HG03378 (cell line): ENCODE measurements around the gene ERN2.

Experiments used
- ATAC-seq: cut with Tn5 transposase; IDR thresholded peaks from one replicate; pipeline ENCODE4 v1.9.1; 2021; ENCODE audit warnings: mild to moderate bottlenecking, moderate library complexity; ENCODE audit not compliant: unreplicated experiment

Gene ERN2

DNA sequence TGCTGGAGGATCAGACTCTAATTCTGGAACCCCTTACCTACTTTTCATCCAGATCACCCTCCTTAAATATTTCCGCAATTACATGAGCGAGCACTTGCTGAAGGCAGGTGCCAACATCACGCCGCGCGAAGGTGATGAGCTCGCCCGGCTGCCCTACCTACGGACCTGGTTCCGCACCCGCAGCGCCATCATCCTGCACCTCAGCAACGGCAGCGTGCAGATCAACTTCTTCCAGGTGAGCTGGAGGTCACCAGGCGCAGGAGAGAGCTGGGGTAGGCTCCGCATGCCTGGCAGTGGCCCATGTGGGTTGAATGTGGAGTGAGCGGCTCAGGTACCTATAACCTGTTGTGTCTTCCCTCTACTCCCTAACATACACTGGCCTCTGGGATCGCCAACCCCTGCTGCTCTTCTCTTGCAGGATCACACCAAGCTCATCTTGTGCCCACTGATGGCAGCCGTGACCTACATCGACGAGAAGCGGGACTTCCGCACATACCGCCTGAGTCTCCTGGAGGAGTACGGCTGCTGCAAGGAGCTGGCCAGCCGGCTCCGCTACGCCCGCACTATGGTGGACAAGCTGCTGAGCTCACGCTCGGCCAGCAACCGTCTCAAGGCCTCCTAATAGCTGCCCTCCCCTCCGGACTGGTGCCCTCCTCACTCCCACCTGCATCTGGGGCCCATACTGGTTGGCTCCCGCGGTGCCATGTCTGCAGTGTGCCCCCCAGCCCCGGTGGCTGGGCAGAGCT, 23.4 kb downstream of the ERN2 start:
- no peak for ATAC-seq

DNA sequence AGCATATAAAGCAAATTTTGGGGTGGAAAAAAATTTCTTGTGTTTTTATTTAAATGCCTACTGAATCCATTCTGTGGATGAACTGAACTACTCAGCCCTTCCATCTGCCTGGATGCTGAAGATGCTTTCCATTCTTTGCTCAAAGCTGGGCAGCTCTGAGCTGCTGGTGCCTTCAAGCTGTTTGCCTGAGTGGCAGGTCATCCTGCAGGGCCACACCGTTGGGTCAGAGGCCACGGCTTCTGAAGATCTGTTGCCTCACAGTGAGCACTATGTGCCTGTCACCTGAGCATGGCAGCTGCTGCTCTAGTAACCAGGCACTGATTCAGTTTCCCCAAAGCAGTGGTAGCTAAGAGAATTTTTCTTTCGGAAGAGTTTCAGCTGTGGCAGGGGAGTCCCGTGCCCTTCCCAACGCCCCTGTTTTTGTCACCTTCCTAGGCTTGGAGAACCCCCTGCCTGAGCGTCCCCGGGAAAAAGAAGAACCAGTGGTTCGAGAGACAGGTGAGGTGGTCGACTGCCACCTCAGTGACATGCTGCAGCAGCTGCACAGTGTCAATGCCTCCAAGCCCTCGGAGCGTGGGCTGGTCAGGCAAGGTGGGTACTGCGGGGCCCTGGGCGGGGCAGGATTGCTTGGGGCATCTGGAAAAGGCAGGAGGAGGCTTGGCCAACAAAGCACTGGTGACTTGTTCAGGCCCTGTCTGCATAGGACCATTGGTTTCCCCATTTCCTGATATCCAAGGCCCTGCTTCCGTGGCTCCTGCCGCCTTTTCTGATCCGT, 25.8 kb downstream of the ERN2 start:
- ATAC-seq, result no peak

DNA sequence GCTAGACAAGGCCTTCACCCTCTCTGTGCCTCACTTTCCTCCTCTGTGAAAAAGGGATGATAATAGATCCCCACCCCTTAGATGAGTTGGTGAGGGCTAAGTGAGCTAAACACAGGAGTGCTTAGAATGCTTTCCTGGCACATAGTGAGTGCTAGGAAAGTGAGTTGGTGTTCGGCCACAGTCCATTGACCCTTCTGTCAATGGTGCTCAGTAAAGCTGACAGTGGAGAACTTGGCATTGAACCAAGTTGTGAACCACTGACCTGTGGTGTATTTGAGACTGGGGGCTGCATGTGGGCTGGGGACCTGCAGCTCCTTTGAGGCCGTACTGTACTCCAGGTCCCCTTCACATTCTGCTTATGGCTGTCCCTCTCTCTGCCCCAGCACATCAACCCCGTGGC, 29.5 kb downstream of the ERN2 start:
- no peak for ATAC-seq

- ATAC-seq, result no peak
Observed at GRCh38 chr16:23682181-23682580, 30.8 kb downstream of the ERN2 start.

DNA sequence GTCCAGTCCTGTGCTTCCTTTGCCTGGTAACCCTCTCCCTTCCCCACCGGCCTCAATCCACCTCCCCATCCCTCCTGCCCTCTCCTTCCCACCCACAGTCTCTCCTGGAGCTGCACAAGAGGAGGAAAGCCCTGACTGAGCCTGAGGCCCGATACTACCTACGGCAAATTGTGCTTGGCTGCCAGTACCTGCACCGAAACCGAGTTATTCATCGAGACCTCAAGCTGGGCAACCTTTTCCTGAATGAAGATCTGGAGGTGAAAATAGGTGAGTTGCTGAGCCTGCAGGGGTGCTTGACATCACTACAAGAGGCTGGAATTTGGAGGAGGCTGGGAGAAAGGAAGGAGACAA, 33.1 kb downstream of the ERN2 start:
- no peak for ATAC-seq

- no peak for ATAC-seq
Observed at GRCh38 chr16:23679274-23679985, 33.6 kb downstream of the ERN2 start.

DNA sequence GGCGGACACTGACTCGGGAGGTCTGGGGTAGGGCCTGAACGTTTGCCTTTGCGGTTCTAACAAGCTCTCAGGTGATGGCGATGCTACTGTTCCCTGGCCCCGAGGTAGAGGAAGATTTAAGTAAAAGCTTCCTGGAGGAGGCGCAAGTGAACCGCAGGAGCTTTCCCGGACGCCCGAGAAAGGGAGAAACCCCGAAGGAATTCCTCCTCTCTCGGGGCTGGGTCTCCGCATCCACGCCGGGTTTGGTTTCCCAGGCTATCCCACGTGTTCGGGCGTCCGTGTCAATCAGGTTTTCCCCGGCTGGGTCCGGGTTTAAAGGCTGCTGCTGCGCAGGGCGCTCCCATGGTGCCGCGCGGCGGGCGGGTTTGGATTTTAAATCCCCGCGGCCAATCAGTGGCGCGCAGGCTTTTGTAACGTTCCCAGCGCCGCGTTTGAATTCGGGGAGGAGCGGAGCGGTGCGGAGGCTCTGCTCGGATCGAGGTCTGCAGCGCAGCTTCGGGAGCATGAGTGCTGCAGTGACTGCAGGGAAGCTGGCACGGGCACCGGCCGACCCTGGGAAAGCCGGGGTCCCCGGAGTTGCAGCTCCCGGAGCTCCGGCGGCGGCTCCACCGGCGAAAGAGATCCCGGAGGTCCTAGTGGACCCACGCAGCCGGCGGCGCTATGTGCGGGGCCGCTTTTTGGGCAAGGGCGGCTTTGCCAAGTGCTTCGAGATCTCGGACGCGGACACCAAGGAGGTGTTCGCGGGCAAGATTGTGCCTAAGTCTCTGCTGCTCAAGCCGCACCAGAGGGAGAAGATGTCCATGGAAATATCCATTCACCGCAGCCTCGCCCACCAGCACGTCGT, 34.4 kb downstream of the ERN2 start, which contains the start of gene PLK1:
PLK1 (plus strand) TSS at position 460 of the 844 bp plus-strand sequence; CDS start at position 504, 44 bp downstream.
- ATAC-seq, result peak; percentile 78

- no peak for ATAC-seq
Observed at GRCh38 chr16:23676924-23677480, 36.0 kb downstream of the ERN2 start.

GRCh38 chr16:23673971-23674614, 38.9 kb downstream of the ERN2 start:
- ATAC-seq, result no peak

GRCh38 chr16:23670137-23670776, 42.8 kb downstream of the ERN2 start:
- peak; percentile 94 for ATAC-seq

- no peak for ATAC-seq
Observed at GRCh38 chr16:23668873-23669272, 44.1 kb downstream of the ERN2 start.

DNA sequence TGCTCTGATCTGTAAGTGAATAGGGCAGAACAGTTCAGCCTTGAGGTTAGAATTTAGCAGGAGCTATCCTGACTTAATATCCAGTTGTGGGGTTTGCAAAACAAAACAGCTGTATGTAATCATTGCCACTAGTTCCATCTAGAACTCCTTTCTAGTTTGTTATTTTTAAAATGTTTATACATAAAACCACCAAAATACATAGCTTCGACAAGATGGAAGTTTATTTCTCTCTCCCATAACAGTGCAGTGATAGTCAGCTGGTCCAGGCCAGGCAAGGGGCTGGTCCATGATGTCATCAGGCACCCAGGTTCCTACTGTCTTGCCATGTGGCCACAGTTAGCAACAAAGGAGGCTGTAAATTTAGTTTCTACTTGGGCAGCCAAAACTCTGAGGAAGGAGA, 44.8 kb downstream of the ERN2 start:
- ATAC-seq, result no peak

DNA sequence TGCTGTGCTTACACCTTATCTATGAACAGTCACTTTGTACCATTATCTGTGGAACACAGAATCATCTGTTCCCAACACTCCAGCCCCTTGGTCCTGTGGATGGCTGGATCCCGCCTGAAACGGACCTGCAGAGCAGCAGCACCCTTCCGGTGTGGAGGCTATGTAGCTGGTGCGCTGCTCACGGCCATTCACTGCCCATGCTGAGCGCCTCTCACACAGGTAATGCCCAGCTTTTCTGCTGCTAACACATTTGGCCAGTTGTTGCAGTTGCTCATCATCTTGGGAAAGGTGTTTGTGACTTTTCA, 45.7 kb downstream of the ERN2 start:
- no peak for ATAC-seq

GRCh38 chr16:23666571-23667354, 46.3 kb downstream of the ERN2 start:
- ATAC-seq, result no peak

DNA sequence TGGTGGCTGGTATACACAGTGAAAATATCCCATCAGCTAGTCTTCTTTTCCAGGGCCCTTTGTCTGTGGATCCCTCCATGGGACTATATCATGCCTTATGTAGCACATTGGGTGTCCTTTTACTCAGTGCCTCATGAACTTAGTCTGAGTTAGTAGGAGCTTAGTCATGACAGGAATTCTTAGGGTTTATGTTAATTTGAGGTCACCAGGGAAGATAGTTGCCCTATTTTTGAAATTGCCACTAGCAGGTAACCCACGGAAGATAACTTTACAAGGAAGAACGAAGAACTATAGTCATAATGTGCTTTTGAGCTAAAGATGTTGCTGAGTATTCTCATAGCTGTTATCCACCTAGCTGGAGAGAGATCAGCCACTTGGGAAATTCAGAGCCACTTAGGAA, 49.1 kb downstream of the ERN2 start:
- no peak for ATAC-seq

GRCh38 chr16:23651943-23652468, 61.0 kb downstream of the ERN2 start:
- peak; percentile 44 for ATAC-seq

DNA sequence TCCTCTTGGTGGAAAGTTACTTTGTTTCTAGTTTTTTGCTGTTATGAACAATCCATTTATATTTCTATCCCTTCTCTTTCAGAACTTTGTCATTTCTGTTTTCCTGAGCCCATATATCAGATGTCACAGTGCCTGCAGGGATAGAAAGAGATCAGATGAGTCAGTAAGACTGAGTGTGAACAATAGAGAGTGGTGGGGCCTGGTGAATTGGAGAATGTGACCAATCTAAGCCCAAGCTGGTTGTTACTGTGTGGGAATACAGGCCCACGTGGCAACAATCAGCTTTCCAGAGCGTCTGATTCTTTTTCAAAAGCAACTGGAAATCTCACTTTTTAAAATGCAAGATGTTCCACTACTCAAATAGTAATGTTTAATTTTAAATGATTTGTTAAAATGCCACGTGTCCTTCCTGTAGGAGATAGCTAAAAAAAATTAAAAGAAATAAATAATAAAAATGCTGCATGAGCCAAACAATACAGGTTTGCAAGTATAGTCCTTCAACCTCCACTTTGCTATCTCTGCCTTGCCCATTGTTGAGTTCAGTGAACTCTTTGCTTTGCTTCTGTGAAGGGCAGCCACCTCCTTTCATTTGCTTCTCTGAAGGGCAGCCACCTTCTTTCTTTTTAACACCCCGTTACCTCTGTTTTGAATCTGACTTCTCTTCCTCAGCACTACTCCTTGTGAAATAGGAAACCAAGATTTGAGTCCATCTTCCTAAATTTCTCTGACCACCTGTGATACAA, 62.2 kb downstream of the ERN2 start:
- no peak for ATAC-seq

DNA sequence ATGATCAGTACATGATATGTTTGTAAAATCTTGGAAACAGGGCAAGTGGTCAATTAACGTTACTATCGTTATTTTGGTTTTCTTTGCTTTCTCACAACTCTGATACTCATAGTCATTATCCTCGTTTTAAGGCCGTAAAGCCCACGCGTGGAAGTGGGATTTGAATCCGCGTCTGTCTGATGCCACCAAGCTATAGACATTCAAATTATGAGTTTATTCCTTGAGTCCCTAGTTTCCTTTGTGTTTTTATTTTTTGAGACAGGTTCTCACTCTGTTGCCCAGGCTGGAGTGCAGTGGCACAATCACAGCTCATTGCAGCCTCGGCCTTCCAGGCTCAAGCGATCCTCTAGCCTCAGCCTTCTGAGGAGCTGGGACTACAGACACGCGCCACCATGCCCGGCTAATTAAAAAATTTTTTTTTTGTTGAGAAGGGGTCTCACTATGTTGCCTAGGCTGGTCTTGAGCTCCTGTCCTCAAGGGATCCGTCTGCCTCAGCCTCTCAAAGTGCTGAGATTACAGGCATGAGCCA, 70.7 kb downstream of the ERN2 start:
- no peak for ATAC-seq
